MCF 10A (cell line): ENCODE results near the gene PDS5A. TPM values are rescaled to one million over a fixed set of nuclear protein-coding genes. Genes with fewer than 3 reads are reported as not detected.
A peak's percentile ranks its signal among the peaks of the same experiment; 100 is the strongest.

ENCODE experiments used
- BruUV-seq: library from RNA; stranded (reverse); fragments of 400-500 nt; replicated peaks from 2 replicates; lab custom pipeline; 2021; lab: Mats Ljungman, UMichigan
- CTCF ChIA-PET: fragments of 300-600 bp; sonication (Branson Sonifier 250); formaldehyde crosslinking; extraction: SDS; loops from one replicate; lab custom pipeline; 2021; ENCODE audit warnings: antibody characterized with exemption, inconsistent platforms; lab: Yijun Ruan, JAX
- POLR2A ChIA-PET: fragments of 300-600, 350-650 bp; sonication (Branson Sonifier 250); formaldehyde crosslinking; extraction: SDS; loops from one replicate; lab custom pipeline; 2020; ENCODE audit warnings: antibody characterized with exemption, inconsistent platforms; lab: Yijun Ruan, JAX
- DNase-seq: peaks from one replicate; pipeline ENCODE4 v3.0.0-alpha.2; 2018; ENCODE audit not compliant: unreplicated experiment
- H3K27ac Mint-ChIP-seq: one replicate; pipeline ENCODE4 v1.8.0; 2022; ENCODE audit warnings: mild to moderate bottlenecking, low read depth, mixed read lengths; ENCODE audit not compliant: unreplicated experiment
- H3K27me3 Mint-ChIP-seq: one replicate; pipeline ENCODE4 v1.8.0; 2022; ENCODE audit warnings: mixed read lengths; ENCODE audit not compliant: insufficient read depth, unreplicated experiment
- H3K36me3 Mint-ChIP-seq: one replicate; pipeline ENCODE4 v1.8.0; 2022; ENCODE audit warnings: mild to moderate bottlenecking, moderate library complexity, mixed read lengths; ENCODE audit not compliant: insufficient read depth, unreplicated experiment
- H3K4me1 Mint-ChIP-seq: one replicate; pipeline ENCODE4 v1.8.0; 2022; ENCODE audit warnings: mixed read lengths; ENCODE audit not compliant: insufficient read depth, unreplicated experiment
- H3K4me3 Mint-ChIP-seq: one replicate; pipeline ENCODE4 v1.8.0; 2022; ENCODE audit warnings: mild to moderate bottlenecking, moderate library complexity, mixed read lengths; ENCODE audit not compliant: unreplicated experiment
- H3K9me3 Mint-ChIP-seq: one replicate; pipeline ENCODE4 v1.8.0; 2022; ENCODE audit warnings: mixed read lengths; ENCODE audit not compliant: unreplicated experiment
- CTCF ChIP-seq: fragments of 200-600 bp; IDR thresholded peaks from one replicate; pipeline ENCODE4 v1.8.0; 2022; ENCODE audit warnings: antibody characterized with exemption, mild to moderate bottlenecking; ENCODE audit not compliant: unreplicated experiment
- intact Hi-C: fragments of 100-400 bp; cut with micrococcal nuclease; formaldehyde crosslinking; loops from 2 replicates; pipeline ENCODE4 v1.14.1; 2022
- total RNA-seq: library from RNA; stranded (reverse); gene quantifications from 2 replicates; pipeline ENCODE4 v1.2.3, GENCODE V29; 2022

Gene PDS5A
- total RNA-seq, 1 experiment from 2014 or later = 95.2 TPM

DNA sequence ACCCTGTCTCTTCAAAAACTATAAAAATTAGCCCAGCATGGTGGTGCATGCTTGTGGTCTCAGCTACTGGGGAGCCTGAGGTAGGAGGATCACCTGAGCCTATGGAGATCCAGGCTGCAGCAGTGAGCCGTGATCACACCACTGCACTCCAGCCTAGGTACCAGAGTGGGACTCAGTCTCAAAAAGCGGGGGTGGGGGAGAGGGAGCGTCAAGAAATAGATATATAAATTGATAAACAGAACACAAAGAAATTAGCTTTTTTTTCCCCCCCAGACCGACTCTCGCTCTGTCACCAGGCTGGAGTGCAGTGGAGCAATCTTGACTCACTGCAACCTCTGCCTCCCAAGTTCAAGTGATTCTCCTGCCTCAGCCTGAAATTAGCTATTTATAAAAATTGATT is 14.1 kb downstream of the PDS5A start:
- ChIA-PET CTCF (interaction anchor here (0.6 to 1.9 kb wide), 4 partner anchors 14 to 48 kb away, joined by 3 to 6 read pairs (median 3); partner anchors contain the start of gene PDS5A), POLR2A (interaction anchor here (0.5 to 0.7 kb wide), 2 partner anchors 19 to 400 kb away, joined by 3 to 4 read pairs; no protein-coding TSS in a partner anchor)
- TF ChIP-seq CTCF = no peak
- H3K27me3 Mint-ChIP-seq = no peaks in the 10 kb centered on the region
- intact Hi-C loops = no loop called here
- no TSS peak for BruUV-seq
- no peak for DNase-seq
- H3K4me3 Mint-ChIP-seq = no peak overlapping the region
- H3K27ac Mint-ChIP-seq = peak overlapping the region; percentile 53
- H3K9me3 Mint-ChIP-seq = no peaks in the 10 kb centered on the region
- H3K4me1 Mint-ChIP-seq = peaks cover 4% of the 10 kb centered on the region
- peaks cover 45% of the 10 kb centered on the region for H3K36me3 Mint-ChIP-seq

DNA sequence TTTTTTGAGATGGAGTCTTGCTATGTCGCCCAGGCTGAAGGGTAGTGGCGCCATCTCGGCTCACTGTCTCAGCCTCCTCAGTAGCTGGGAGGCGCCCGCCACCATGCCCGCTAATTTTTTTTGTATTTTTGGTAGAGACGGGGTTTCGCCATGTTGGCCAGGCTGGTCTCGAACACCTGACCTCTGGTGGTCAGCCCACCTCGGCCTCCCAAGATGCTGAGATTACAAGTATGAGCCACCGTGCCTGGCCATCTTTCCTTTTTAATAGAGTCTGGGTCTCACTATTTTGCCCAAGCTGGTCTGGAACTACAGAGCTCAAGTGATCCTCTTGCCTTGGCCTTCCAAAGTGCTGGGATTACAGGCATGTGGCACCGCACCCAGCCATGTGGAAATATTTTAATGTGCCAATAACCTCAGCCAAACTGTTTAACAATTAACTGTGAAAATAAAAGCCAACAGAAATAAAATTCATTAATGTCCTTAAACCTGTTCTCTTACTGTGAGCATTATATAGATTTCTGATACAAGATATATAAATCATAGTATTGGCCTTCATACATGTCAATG is 16.3 kb downstream of the PDS5A start:
- H3K27ac Mint-ChIP-seq = no peak overlapping the region
- no peak for TF ChIP-seq CTCF
- no peak overlapping the region for H3K4me3 Mint-ChIP-seq
- no peak for DNase-seq
- intact Hi-C loops = no loop called here
- ChIA-PET CTCF (interaction anchor here (0.6 to 0.7 kb wide), 2 partner anchors 15 to 49 kb away, joined by 3 read pairs; no protein-coding TSS in a partner anchor), POLR2A (interaction anchor here (0.6 to 1.4 kb wide), 2 partner anchors 8 to 49 kb away, joined by 4 to 9 read pairs; no protein-coding TSS in a partner anchor)
- H3K27me3 Mint-ChIP-seq = no peaks in the 10 kb centered on the region
- H3K9me3 Mint-ChIP-seq = no peaks in the 10 kb centered on the region
- peaks cover 5% of the 10 kb centered on the region for H3K4me1 Mint-ChIP-seq
- BruUV-seq = no TSS peak
- peaks cover 27% of the 10 kb centered on the region for H3K36me3 Mint-ChIP-seq

GRCh38 chr4:39950861-39951481 is 26.7 kb downstream of the PDS5A start:
- no peak overlapping the region for H3K4me3 Mint-ChIP-seq
- no peak overlapping the region for H3K27ac Mint-ChIP-seq
- no peak for TF ChIP-seq CTCF
- peaks cover 44% of the 10 kb centered on the region for H3K36me3 Mint-ChIP-seq
- no TSS peak for BruUV-seq
- intact Hi-C loops = no loop called here
- no peak for DNase-seq
- H3K4me1 Mint-ChIP-seq = peaks cover 9% of the 10 kb centered on the region
- no peaks in the 10 kb centered on the region for H3K27me3 Mint-ChIP-seq
- CTCF ChIA-PET = interaction anchor here (0.7 to 1.1 kb wide), 2 partner anchors 25 to 46 kb away, joined by 3 read pairs; no protein-coding TSS in a partner anchor
- no peaks in the 10 kb centered on the region for H3K9me3 Mint-ChIP-seq
- POLR2A ChIA-PET = no interaction called here

DNA sequence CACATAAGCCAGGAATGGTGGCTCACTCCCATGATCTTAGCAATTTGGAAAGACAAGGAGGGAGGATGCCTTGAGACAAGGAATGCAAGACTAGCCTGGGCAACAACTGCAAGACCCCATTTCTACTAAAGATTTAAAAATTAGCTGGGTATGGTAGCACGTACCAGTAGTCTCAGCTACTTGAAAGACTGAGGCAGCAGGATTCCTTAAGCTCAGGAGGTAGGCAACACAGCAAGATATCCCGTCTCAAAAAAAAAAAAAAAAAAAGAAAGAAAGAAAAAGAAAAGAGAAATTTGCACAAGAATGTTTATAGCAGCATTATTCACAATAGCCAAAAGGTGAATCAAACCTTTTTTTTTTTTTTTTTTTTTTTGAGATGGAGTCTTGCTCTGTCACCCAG is 29.7 kb downstream of the PDS5A start:
- POLR2A ChIA-PET = interaction anchor here (0.6 kb wide), 1 partner anchor 22 kb away, joined by 3 read pairs; no protein-coding TSS in a partner anchor
- Mint-ChIP-seq H3K4me3 (no peak overlapping the region), H3K27ac (no peak overlapping the region), H3K9me3 (no peaks in the 10 kb centered on the region), H3K36me3 (peaks cover 25% of the 10 kb centered on the region), H3K4me1 (peaks cover 11% of the 10 kb centered on the region), H3K27me3 (no peaks in the 10 kb centered on the region)
- no TSS peak for BruUV-seq
- intact Hi-C loops = no loop called here
- no peak for DNase-seq
- CTCF ChIA-PET = interaction anchor here (0.6 to 1.4 kb wide), 3 partner anchors 13 to 56 kb away, joined by 3 to 5 read pairs (median 3); no protein-coding TSS in a partner anchor
- no peak for TF ChIP-seq CTCF
